GM12801 (cell line): ENCODE measurements around the gene GRIP2.

Source experiments
- CTCF ChIP-seq: IDR thresholded peaks from one replicate; pipeline ENCODE4 v1.5.1; 2011; ENCODE audit warnings: control low read depth; ENCODE audit not compliant: insufficient read length; ENCODE audit errors: extremely low read depth

GRIP2 gene

DNA sequence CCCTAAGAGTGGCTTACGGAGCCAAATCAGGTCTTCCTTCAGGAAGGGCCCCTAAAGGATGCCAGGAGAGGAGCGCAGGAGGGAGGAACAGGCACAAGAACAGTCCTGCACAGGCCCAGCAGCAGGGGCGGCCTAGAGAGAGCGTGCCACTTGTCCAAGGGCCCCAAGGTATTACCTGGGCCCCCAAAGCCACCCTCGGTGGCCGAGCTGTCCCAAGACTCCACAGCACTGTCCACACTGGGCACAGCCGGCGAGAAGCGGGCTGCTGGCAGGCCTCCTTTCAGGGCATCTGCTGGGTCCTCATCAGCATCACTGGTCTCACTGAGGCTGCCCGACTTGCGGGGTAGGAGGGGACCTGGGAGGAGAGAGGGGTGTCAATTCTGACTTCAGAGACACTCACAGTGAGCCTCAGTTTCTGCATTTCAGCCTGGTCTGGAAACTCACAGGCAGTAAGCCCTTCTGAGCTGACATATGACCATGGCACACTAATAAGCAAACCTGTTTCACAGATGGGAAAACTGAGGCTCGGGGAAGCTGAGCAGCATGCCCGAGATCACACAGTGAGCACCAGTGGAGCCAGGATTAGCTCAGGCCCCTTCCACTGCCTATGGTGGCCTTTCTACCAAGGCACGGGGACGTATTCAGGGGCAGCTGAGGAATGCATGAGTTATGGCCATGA, 33.4 kb downstream of the GRIP2 start:
- TF ChIP-seq CTCF, result no peak

- TF ChIP-seq CTCF, result no peak
Measured at GRCh38 chr3:14505803-14506500, 34.2 kb downstream of the GRIP2 start.

GRCh38 chr3:14505001-14505802, 34.9 kb downstream of the GRIP2 start:
- TF ChIP-seq CTCF, result no peak

DNA sequence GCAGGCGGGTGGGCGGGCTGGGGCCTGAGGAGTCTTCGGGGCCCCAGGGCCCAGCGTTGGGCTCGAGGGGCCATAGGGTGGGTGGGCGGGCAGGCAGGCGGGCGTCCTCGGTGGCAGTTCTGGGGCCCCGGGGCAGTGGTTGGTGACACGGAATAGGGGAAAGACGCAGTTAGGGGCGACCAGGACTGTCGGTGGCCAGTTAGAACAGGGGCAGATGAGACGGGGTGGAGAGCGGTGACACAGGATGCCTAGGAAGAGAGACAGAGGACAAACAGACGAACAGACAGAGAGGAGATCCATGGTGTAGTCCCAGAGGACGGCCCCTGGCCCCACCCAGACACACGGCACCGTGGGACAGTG, 36.5 kb downstream of the GRIP2 start:
- no peak for TF ChIP-seq CTCF

DNA sequence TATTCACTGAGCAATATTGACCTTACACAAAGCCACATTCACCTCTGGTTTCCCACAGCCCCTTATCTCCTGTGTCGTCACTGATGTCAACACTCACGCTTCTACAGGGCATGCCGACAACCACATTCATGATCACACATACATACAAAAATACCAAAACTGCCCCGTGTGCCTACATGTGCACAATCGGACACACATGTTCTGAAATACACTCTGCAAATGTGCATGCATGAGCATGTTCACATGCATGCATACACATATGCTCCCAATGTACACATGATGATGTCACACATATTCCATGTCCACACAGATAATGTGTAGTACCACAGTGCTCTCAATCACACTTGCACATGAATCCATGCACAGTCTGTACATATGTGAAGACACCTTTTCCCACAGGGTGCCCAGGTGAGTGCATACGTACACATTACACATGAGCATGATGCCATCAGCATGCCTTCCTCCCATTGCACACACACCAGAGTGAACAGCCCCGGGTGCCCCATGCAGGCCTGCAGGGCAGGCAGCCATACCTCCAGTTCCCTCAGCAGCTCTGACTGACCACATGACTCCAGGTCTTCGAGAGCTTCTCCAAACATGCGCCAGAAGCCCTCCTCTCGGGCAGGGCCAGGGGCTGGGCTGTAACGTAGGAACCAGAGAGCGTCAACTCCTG, 37.0 kb downstream of the GRIP2 start:
- TF ChIP-seq CTCF, result no peak

DNA sequence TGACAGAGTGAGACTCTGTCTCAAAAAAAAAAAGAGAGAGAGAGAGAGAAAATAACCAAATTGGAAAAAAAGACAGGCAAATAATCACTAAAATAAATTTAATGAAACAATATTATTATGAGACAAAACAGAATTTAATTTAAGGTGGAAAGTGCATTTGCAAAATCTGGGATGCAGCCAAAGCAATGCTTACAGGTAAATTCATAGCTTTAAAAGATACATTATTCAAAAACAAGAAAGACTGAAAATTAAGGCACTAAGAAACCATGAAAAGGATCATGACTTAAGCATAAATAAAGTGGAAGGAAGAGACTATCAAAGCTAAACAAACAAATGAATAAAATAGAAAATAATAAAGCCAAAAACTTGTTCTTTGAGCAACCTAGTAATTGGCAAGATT, 37.7 kb downstream of the GRIP2 start:
- no peak for TF ChIP-seq CTCF

GRCh38 chr3:14497321-14497720, 42.8 kb downstream of the GRIP2 start:
- no peak for TF ChIP-seq CTCF
